DOHH2 (cell line): Measurements from ENCODE around the gene KCNMA1.

ENCODE experiments used
- EZH2phosphoT487 ChIP-seq: fragments of 200-600 bp; sonication (generic); IDR thresholded peaks from 2 replicates; pipeline ENCODE4 v1.6.1; 2017; ENCODE audit warnings: borderline replicate concordance, mild to moderate bottlenecking, antibody characterized with exemption, low read length, moderate library complexity, mixed read lengths
- TF ChIP-seq, protein P1 (sequence below): fragments of 200-600 bp; sonication (generic); IDR thresholded peaks from one replicate; pipeline ENCODE4 v1.5.1; 2014; ENCODE audit warnings: antibody characterized with exemption, mild to moderate bottlenecking, low read depth, low read length; ENCODE audit not compliant: poor library complexity, severe bottlenecking

- TF ChIP-seq, protein P1, sequence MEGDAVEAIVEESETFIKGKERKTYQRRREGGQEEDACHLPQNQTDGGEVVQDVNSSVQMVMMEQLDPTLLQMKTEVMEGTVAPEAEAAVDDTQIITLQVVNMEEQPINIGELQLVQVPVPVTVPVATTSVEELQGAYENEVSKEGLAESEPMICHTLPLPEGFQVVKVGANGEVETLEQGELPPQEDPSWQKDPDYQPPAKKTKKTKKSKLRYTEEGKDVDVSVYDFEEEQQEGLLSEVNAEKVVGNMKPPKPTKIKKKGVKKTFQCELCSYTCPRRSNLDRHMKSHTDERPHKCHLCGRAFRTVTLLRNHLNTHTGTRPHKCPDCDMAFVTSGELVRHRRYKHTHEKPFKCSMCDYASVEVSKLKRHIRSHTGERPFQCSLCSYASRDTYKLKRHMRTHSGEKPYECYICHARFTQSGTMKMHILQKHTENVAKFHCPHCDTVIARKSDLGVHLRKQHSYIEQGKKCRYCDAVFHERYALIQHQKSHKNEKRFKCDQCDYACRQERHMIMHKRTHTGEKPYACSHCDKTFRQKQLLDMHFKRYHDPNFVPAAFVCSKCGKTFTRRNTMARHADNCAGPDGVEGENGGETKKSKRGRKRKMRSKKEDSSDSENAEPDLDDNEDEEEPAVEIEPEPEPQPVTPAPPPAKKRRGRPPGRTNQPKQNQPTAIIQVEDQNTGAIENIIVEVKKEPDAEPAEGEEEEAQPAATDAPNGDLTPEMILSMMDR, result no peak
- no peak for TF ChIP-seq EZH2phosphoT487
Observed at GRCh38 chr10:77011874-77012811, 625.5 kb downstream of the KCNMA1 start.
